Measurements from ENCODE around the gene LHX6.

The LHX6 gene

DNA sequence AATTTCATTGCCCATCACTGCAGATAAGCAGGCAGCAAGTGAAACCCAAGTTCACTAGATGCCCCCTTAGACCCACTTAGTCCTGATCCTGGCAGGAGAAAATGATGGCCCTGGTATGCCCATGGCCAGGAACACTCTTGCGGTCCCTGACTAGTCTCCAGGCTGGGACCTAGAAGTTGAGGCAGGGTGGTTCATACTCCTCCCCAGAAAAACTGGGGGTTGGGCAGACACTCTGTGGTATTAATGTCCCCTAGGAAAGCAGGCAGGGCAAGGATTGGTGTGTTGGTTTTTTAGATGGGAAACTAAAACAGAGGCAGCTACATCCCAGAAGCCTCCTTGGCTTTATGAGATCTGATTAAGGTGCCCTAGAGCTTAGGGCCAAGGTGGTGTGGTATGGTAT lies 13.1 kb downstream of the LHX6 start:
- DNase-seq, result no peak

DNA sequence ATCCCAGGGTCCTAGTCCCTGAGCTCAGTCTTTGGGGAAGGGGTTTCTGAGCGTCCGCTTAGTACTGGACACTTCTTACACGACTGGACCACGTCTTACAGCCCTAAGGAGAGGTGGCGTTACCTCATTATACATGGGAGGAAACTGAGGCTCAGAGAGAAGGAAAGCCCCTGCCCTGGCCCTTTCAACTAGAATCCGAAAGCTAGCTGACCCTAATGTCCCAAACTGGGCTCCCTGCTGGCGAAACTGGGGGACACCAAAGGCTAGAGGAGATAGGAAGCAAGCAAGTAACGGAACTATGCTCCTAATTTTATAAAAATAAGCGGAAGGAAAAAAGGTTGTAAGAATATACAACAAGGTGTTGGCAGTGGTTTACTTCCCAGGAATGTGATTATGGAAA lies 14.2 kb downstream of the LHX6 start:
- no peak for DNase-seq

GRCh38 chr9:122213589-122214413 lies 15.0 kb downstream of the LHX6 start:
- DNase-seq, result peak; percentile 49

- no peak for DNase-seq
Observed at GRCh38 chr9:122213102-122213588, 15.6 kb downstream of the LHX6 start.

GRCh38 chr9:122212473-122213004 lies 16.2 kb downstream of the LHX6 start:
- no peak for DNase-seq

DNA sequence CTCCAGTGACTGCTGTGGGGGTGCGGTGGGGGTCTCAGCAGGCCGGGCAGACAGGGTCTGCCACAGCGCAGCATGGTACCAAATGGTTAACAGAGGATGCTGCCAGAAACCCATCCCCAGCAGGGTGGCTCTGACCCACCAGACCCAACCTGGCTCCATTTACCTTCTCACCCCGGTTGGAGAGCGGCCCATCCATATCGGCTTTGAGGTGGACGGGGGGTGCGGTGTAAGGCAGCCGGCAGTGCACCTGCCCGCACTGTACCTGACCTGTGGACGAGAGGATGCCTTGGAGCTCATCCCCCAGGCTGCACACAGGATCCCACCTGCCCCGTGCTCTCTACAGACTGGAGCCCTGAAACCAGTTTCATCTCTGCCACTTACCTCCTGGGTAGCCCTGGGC lies 19.3 kb downstream of the LHX6 start:
- DNase-seq, result no peak

- no peak for DNase-seq
Observed at GRCh38 chr9:122207096-122207495, 21.7 kb downstream of the LHX6 start.

GRCh38 chr9:122206118-122207046 lies 22.4 kb downstream of the LHX6 start:
- DNase-seq, result no peak

DNA sequence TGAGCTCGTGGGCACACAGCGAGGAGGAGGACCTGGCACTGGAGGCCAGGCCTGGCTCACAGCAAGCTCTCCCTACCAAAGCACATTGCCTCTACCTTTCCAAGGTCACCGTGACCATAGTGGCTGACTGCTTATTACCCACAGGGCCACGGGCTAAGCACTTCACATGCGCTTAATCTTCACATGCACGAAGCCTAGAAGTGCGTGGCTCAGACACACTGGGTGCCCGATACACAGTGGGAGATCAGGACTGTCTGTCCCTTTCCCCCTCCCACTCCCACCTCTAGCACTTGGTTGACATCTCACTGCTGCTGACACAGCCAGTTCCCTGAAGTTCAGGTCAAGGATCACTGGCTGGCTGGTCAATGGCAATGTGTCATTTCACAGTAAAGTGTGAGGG lies 23.6 kb downstream of the LHX6 start:
- no peak for DNase-seq

DNA sequence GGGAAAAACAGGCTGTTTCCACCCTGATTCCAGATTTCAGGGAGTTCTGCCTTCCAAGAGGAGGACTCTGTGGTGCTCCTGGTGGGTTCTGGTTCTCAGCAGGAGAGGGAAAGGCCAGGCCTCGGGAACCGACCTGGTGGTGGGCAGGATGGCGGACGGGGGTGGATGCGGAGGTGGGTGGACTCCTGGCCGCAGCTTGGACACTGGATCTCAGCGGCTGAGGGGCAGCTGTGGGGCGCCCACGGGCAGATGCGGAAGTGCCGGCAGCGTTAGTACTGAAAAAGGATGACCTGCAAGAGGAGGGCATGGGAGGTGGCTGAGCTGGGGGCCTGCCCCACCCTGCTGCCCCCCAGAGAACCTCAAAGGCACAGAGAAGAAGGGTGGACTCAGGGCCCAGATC lies 24.3 kb downstream of the LHX6 start:
- DNase-seq, result no peak

GRCh38 chr9:122204055-122204454 lies 24.7 kb downstream of the LHX6 start:
- DNase-seq, result no peak

GRCh38 chr9:122202111-122202510 lies 26.6 kb downstream of the LHX6 start:
- DNase-seq, result no peak

GRCh38 chr9:122201641-122202040 lies 27.1 kb downstream of the LHX6 start:
- DNase-seq, result no peak

GRCh38 chr9:122200960-122201595 lies 27.7 kb downstream of the LHX6 start:
- DNase-seq, result no peak

DNA sequence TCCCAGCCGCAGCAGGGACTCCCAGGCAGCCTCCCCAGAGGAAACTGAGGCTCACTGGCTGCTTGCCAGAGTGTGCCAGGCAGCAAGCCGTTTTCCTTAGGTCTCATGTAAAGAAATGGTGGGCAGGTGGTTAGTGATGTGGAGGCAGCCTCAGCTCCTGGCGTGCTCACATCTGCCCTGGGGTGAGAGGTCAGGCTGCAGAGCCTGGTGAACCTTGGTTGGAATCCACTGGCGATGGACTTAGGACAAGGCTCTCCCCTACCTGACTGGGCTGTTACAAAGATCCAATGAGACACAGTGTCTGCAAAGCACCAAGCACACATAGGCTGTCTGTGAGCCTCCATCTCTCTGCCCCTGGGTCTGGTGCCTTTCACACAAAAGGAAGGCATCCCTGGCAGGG lies 30.9 kb downstream of the LHX6 start:
- no peak for DNase-seq

DNA sequence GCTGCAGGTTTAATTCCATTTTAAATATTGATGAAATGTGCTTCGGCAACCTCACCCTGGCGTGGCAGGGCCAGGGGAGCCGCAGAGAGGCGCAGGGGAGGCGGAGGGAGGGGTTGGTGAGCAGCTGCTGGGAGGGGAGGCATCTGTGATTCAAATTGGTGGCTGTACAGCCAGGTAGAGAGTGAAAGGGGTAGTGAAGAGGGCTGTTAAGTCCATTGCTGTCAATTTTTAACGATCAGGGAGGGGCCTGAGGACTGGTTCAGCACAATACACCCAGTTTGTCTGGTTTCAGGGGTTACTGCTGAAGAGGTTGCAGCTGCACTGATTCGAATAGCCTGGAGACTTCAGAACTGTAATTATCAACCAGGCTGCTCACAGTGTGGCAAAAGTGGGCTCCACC lies 31.3 kb downstream of the LHX6 start:
- no peak for DNase-seq

DNA sequence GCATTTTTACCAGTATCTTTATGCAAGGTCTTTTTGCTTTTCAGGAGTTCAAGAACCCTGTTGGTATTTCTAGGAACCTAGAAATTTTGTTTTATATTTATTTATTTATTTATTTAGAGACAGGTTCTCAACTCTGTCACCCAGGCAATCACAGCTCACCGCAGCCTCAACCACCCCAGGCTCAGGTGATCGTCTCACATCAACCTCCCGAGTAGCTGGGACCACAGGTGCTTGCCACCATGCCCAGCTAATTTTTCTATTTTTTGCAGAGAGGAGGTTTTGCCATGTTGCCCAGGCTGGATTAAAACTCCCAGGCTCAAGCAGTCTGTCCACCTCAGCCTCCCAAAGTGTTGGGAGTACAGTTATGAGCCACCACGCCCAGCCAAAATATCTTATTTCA lies 32.9 kb downstream of the LHX6 start:
- no peak for DNase-seq

- no peak for DNase-seq
Observed at GRCh38 chr9:122193651-122194050, 35.1 kb downstream of the LHX6 start.

DNA sequence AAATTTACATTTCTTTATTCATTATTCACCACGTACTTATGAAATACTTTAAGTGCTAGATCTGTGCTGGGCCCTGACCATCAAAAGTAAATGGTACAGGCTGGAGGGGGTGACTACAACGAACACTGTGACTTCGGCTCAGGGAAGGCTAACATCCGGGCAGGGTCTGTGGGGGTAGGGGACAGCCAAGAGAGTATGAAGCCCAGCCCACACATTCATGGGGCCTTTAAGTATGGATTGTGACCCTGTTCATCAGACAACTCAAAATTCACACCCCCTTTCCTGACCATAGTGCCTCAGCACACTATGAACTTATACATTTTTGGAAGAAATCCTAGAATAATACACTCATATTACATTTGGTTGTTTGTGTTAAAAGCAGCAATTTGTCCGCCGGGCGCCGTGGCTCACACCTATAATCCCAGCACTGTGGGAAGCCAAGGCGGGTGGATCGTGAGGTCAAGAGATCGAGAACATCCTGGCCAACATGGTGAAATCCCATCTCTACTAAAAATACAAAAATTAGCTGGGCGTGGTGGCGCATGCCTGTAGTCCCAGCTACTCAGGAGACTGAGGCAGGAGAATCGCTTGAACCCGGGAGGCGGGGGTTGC lies 35.7 kb downstream of the LHX6 start:
- DNase-seq, result no peak

GRCh38 chr9:122192261-122192875 lies 36.4 kb downstream of the LHX6 start:
- DNase-seq, result no peak

DNA sequence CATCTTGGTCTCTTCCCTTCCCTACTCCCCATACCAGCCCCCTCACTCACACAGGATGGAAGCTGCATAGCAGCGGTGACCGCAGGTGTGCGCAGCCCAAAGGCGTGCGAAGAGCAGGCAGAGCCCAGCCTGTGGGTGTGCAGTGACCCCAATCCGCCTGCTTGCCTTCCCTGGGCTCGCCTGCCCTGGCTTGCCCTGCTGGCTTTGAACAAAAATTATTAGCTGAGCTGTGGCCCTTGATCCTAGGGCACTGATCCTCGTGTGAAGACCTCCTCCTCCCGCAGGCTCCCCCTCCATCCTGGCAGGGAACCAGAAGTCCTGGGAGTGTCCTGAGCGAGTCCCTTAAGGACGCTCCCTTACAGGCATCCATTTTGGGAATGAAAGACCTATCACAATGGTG lies 37.2 kb downstream of the LHX6 start:
- DNase-seq, result no peak
